ENCODE measurements around the gene CITED1. TPM values are rescaled to one million over a fixed set of nuclear protein-coding genes. Genes with fewer than 3 reads are reported as not detected.

The CITED1 gene
- total RNA-seq, 6 donors from 2014 or later: 0.54 to 2.1 (median 2.0) TPM; not detected in 3

GRCh38 chrX:72316408-72317110 is 10.8 kb upstream of the CITED1 start:
- H3K9me3 ChIP-seq: no peaks in the 10 kb centered on the region
- H3K27ac ChIP-seq: no peak overlapping the region
- no peaks in the 10 kb centered on the region for H3K27me3 ChIP-seq
- no peak for TF ChIP-seq POLR2AphosphoS5 (IDR thresholded peaks at IDR 0.05)
- TF ChIP-seq CTCF (IDR thresholded peaks at IDR 0.05): no peak
- no peak for TF ChIP-seq POLR2A (IDR thresholded peaks at IDR 0.05)
- no peak for TF ChIP-seq EP300 (IDR thresholded peaks at IDR 0.05)
- ATAC-seq (ENCODE audit: low FRiP score in 2 of 2): no peak
- H3K36me3 ChIP-seq: no peaks in the 10 kb centered on the region
- no peak overlapping the region for H3K4me3 ChIP-seq
- H3K4me1 ChIP-seq: no peaks in the 10 kb centered on the region
- WGBS, 2 donors: 63 to 77% methylated on average over 12 of the region's 12 CpGs
- no peak for DNase-seq

DNA sequence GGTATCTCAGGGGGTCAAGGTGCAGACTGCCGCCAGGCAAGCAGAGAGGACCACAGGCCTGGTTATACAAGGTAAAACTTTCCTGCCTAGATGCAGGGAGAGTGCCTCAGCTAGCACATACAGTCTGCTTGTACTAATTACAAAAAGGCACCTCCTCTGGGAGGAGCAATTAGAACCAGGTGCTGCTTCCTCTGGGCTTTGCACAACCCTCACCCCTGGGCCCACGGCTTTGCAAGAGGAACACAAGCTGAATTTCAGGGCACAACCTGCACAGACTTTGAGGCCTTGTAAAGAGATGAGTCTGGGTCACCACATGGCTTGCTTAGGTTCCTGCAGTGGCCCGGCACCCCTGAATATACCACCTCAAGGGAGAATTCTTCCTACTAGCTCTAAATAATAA is 9.2 kb upstream of the CITED1 start:
- no peak for DNase-seq
- no peaks in the 10 kb centered on the region for H3K9me3 ChIP-seq
- WGBS, 2 donors: 87 to 100% methylated on average over 1 to 3 of the region's 3 CpGs
- no peaks in the 10 kb centered on the region for H3K36me3 ChIP-seq
- ATAC-seq (ENCODE audit: low FRiP score in 2 of 2): no peak
- H3K4me3 ChIP-seq: no peak overlapping the region
- H3K4me1 ChIP-seq: no peaks in the 10 kb centered on the region
- TF ChIP-seq CTCF (IDR thresholded peaks at IDR 0.05) (no peak), EP300 (IDR thresholded peaks at IDR 0.05) (no peak), POLR2AphosphoS5 (IDR thresholded peaks at IDR 0.05) (no peak), POLR2A (IDR thresholded peaks at IDR 0.05) (no peak)
- no peaks in the 10 kb centered on the region for H3K27me3 ChIP-seq
- no peak overlapping the region for H3K27ac ChIP-seq

DNA sequence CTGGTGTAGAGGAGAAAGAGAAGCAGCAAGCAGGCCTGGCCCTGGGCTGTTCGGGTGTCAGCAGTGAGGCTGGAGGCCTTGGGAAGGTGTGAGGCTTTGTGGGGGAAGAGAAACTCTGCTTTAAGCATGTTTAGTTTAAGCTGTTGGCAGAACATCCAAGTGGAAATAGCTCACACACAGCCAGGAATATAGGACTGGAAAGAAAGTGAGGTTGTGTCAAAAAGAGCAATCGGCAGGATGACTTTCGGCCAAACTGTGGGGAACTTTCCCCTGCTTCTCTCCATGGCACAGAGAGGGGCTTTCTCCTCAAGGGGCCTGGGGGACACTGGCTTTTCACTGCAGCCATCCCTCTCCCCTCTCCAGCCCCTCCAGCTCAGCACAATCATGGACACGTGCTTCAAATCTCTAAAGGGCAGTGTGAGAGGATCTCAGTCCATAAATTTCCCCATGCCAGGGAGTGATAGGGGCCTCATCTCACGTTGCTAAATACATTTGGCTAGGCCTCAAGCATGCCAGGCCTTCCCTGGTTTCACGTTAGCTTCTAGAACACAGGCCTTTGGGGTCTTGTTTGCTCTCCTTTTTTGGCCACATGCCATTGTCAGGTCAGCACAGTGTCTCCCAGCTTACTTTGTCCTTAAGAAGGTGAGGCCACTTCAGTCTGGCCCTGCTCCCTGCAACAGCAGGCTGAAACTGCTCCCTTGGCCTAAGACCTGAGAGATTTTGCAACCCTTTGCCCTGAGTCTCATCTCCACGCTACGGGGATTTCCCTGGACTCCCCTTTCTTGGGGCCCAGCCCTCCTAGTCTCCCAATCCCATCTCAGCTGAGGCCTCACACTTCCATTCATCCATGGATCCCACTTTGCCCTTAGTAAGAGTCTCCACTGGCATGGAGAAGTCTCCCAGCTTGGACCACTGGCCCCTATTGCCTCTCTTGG is 8.3 kb upstream of the CITED1 start:
- no peak for ATAC-seq (ENCODE audit: low FRiP score in 2 of 2)

DNA sequence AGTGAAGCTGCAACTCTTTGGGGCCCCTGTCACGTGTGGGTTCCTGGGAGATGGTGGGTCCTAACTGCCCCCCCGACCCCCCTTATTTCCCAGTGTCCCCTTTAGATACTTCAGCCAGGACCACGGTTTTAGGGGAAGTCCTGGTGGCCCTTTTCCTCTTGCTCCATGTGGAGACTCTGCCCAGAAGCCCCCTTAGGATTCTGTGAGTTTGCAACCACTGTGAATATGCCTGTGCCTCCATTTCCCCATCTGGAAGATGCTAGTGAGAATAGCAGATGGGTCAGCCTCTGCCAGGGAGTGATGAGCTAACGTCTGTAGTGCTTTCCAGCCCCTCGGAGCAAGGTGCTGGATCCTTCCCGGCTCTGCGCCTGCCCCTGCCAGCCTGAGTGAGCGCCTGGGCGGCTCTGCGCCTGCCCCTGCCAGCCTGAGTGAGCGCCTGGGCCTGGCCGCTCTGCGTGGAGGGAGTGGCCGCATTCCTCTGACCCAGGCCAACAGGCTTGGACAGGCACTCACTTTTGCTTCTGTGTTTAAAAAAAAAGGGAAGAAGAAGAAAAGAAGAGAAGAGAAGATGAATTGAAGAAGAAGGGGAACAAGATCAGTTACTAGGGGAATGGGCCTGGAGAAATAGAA is 6.7 kb upstream of the CITED1 start:
- ATAC-seq (ENCODE audit: low FRiP score in 2 of 2) (no peak), DNase-seq (peak in 1 of 2 donors; percentile 38)
- peaks cover 6 to 22% (median 10%) of the 10 kb centered on the region in 4 donors for H3K4me1 ChIP-seq
- H3K36me3 ChIP-seq: no peaks in the 10 kb centered on the region
- TF ChIP-seq EP300 (IDR thresholded peaks at IDR 0.05) (no peak), CTCF (IDR thresholded peaks at IDR 0.05) (no peak), POLR2A (IDR thresholded peaks at IDR 0.05) (no peak), POLR2AphosphoS5 (IDR thresholded peaks at IDR 0.05) (no peak)
- H3K27ac ChIP-seq: no peak overlapping the region
- H3K27me3 ChIP-seq: peaks cover 0 to 11% (median 0%) of the 10 kb centered on the region in 4 donors
- H3K4me3 ChIP-seq: no peak overlapping the region
- H3K9me3 ChIP-seq: no peaks in the 10 kb centered on the region
- 64 to 95% methylated on average over 9 to 14 of the region's 14 CpGs for WGBS, 2 donors

More for the DNA sequence above, 8.3 kb upstream of the CITED1 start:
- Histone ChIP-seq H3K36me3 (no peaks in the 10 kb centered on the region), H3K4me3 (no peak overlapping the region), H3K27me3 (no peaks in the 10 kb centered on the region), H3K27ac (no peak overlapping the region), H3K9me3 (no peaks in the 10 kb centered on the region), H3K4me1 (peaks cover 0 to 7% (median 3%) of the 10 kb centered on the region in 4 donors)
- TF ChIP-seq CTCF (IDR thresholded peaks at IDR 0.05) (no peak), POLR2AphosphoS5 (IDR thresholded peaks at IDR 0.05) (no peak), EP300 (IDR thresholded peaks at IDR 0.05) (no peak), POLR2A (IDR thresholded peaks at IDR 0.05) (no peak)
- DNase-seq: no peak
- 67 to 68% methylated on average over 5 to 8 of the region's 8 CpGs for WGBS, 2 donors

Data from upper lobe of left lung (tissue), 6 donors.